HG03565 (cell line): Measurements from ENCODE around the gene OSBP.

Source experiments
- ATAC-seq: cut with Tn5 transposase; IDR thresholded peaks from one replicate; pipeline ENCODE4 v1.9.1; 2021; ENCODE audit warnings: mild to moderate bottlenecking, moderate library complexity; ENCODE audit not compliant: unreplicated experiment

The OSBP gene

GRCh38 chr11:59610289-59610688 is 5.3 kb downstream of the OSBP start:
- ATAC-seq = no peak

- ATAC-seq = no peak
Observed at GRCh38 chr11:59607703-59608454, 7.7 kb downstream of the OSBP start.

GRCh38 chr11:59602432-59602831 is 13.1 kb downstream of the OSBP start:
- ATAC-seq = no peak

- ATAC-seq = no peak
Observed at GRCh38 chr11:59601788-59602187, 13.8 kb downstream of the OSBP start.

GRCh38 chr11:59600636-59601035 is 14.9 kb downstream of the OSBP start:
- ATAC-seq = no peak

GRCh38 chr11:59600234-59600633 is 15.3 kb downstream of the OSBP start:
- no peak for ATAC-seq

- no peak for ATAC-seq
Observed at GRCh38 chr11:59598961-59599360, 16.6 kb downstream of the OSBP start.

- ATAC-seq = no peak
Observed at GRCh38 chr11:59584294-59584693, 31.3 kb downstream of the OSBP start.

- no peak for ATAC-seq
Observed at GRCh38 chr11:59582006-59582405, 33.6 kb downstream of the OSBP start.

GRCh38 chr11:59578369-59578768 is 37.2 kb downstream of the OSBP start:
- ATAC-seq = no peak

- no peak for ATAC-seq
Observed at GRCh38 chr11:59575505-59575904, 40.1 kb downstream of the OSBP start.

GRCh38 chr11:59574932-59575502 is 40.6 kb downstream of the OSBP start:
- no peak for ATAC-seq

GRCh38 chr11:59574467-59574866 is 41.1 kb downstream of the OSBP start:
- ATAC-seq = no peak

- ATAC-seq = no peak
Observed at GRCh38 chr11:59573216-59573615, 42.4 kb downstream of the OSBP start.

- ATAC-seq = no peak
Observed at GRCh38 chr11:59572091-59572490, 43.5 kb downstream of the OSBP start.

- no peak for ATAC-seq
Observed at GRCh38 chr11:59562292-59562691, 53.3 kb downstream of the OSBP start.

- peak; percentile 29 for ATAC-seq
Observed at GRCh38 chr11:59560702-59561473, 54.7 kb downstream of the OSBP start.

- ATAC-seq = peak; percentile 26
Observed at GRCh38 chr11:59560290-59560701, 55.3 kb downstream of the OSBP start.

GRCh38 chr11:59559886-59560285 is 55.7 kb downstream of the OSBP start:
- peak; percentile 3 for ATAC-seq

GRCh38 chr11:59558270-59558643 is 57.3 kb downstream of the OSBP start:
- ATAC-seq = no peak

- no peak for ATAC-seq
Observed at GRCh38 chr11:59556917-59557348, 58.6 kb downstream of the OSBP start.
